Measurements from ENCODE around the gene AFAP1.

DNA sequence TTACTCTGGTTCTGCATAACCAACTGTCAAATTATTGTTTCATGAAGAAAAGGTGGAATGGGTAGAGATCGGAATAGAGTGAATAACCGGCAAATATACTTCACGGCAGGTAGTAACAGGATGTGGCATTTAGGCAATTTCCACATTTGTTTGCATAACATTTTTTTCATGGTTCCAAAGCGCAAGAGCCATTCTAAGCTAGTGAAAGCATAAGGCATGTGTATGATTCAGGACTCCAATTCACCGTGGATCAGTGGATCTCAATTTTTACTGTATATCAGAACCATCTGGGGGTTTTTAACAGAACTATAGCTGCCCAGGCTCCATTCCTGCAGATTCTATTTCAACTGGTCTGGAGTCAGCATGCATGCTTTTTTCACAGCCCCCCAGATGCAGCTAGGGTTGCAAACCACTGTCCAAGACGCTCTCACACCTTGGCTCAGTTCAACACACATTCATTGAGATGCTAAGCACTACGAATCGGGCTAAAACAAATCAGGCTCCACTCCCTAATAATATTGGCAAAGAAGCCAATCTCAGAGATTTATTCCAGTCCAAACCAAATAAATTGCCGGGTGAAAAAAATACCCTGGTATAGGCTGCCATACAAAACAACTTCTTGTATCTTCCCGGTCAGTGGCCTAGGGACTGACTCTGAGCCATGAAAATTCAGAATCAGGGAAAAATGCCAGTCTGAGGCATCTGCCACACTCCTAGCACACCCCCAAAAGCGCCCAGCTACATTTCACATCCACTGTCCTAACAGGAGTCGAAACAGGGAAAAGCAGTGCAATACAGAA lies 30.0 kb downstream of the AFAP1 start:
- TF ChIP-seq SAP30 (IDR thresholded peaks at IDR 0.05; ENCODE audit: insufficient read depth, insufficient replicate concordance, low read length) = no peak
- TF ChIP-seq POLR2A (IDR thresholded peaks at IDR 0.05; ENCODE audit: control extremely low read depth in 1 of 2, low read depth in 2 of 2, low read length in 2 of 2) = no peak
- TF ChIP-seq, protein P1, sequence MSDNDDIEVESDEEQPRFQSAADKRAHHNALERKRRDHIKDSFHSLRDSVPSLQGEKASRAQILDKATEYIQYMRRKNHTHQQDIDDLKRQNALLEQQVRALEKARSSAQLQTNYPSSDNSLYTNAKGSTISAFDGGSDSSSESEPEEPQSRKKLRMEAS (IDR thresholded peaks at IDR 0.05) = no peak
- TF ChIP-seq EP300 (IDR thresholded peaks at IDR 0.05; ENCODE audit: borderline replicate concordance in 1 of 2, low read depth in 2 of 2, low read length in 2 of 2) = no peak

Measured in H1 (cell line).